ENCODE measurements around the gene FBXO21. TPM values are rescaled to one million over a fixed set of nuclear protein-coding genes. Genes with fewer than 3 reads are reported as not detected.

Gene FBXO21
- total RNA-seq, 4 donors from 2014 or later: 38.4 to 54.4 (median 48.6) TPM

- H3K9me3 ChIP-seq: no peaks in the 10 kb centered on the region
- H3K4me1 ChIP-seq: peaks cover 0 to 11% (median 0%) of the 10 kb centered on the region in 3 donors
- H3K27me3 ChIP-seq: no peaks in the 10 kb centered on the region
- no peak overlapping the region for H3K4me3 ChIP-seq
- 50 to 69% methylated on average over 1 to 5 of the region's 18 CpGs for WGBS, 2 donors
- DNase-seq: no peak
- H3K36me3 ChIP-seq: no peaks in the 10 kb centered on the region
- intact Hi-C loops (cut with DNase I): loop anchor here (5.0 to 10.0 kb wide), 2 partner anchors 97 to 414 kb away; no protein-coding TSS in a partner anchor
- no peak for TF ChIP-seq CTCF (IDR thresholded peaks at IDR 0.05)
- TF ChIP-seq POLR2A (IDR thresholded peaks at IDR 0.05): no peak
- H3K27ac ChIP-seq: no peak overlapping the region
Observed at GRCh38 chr12:117118838-117119591, 71.3 kb downstream of the FBXO21 start.

- intact Hi-C loops (cut with DNase I): loop anchor here (5.0 to 10.0 kb wide), 2 partner anchors 92 to 410 kb away; no protein-coding TSS in a partner anchor
- H3K36me3 ChIP-seq: no peaks in the 10 kb centered on the region
- H3K9me3 ChIP-seq: no peaks in the 10 kb centered on the region
- H3K4me3 ChIP-seq: no peak overlapping the region
- peaks cover 0 to 11% (median 0%) of the 10 kb centered on the region in 3 donors for H3K4me1 ChIP-seq
- 56 to 85% methylated on average over 4 to 9 of the region's 10 CpGs for WGBS, 2 donors
- peaks cover 0 to 13% (median 0%) of the 10 kb centered on the region in 4 donors for H3K27me3 ChIP-seq
- no peak overlapping the region for H3K27ac ChIP-seq
- DNase-seq: no peak
- TF ChIP-seq CTCF (IDR thresholded peaks at IDR 0.05): no peak
- no peak for TF ChIP-seq POLR2A (IDR thresholded peaks at IDR 0.05)
Observed at GRCh38 chr12:117114784-117115183, 75.5 kb downstream of the FBXO21 start.

GRCh38 chr12:117113231-117113630 lies 77.0 kb downstream of the FBXO21 start:
- no peaks in the 10 kb centered on the region for H3K9me3 ChIP-seq
- H3K4me1 ChIP-seq: peaks cover 0 to 2% (median 0%) of the 10 kb centered on the region in 3 donors
- no peak for DNase-seq
- H3K27ac ChIP-seq: no peak overlapping the region
- H3K27me3 ChIP-seq: peaks cover 0 to 13% (median 0%) of the 10 kb centered on the region in 4 donors
- H3K4me3 ChIP-seq: no peak overlapping the region
- TF ChIP-seq CTCF (IDR thresholded peaks at IDR 0.05) (no peak), POLR2A (IDR thresholded peaks at IDR 0.05) (no peak)
- no peaks in the 10 kb centered on the region for H3K36me3 ChIP-seq
- intact Hi-C loops (cut with DNase I): loop anchor here (10.0 kb wide), 1 partner anchor 408 kb away; no protein-coding TSS in a partner anchor
- 100% methylated on average over 2 of the region's 9 CpGs; no CpG with 5 or more reads in 1 of the 2 donors for WGBS, 2 donors

GRCh38 chr12:117111821-117112595 lies 78.3 kb downstream of the FBXO21 start:
- Histone ChIP-seq H3K27ac (no peak overlapping the region), H3K4me1 (no peaks in the 10 kb centered on the region), H3K36me3 (no peaks in the 10 kb centered on the region), H3K9me3 (no peaks in the 10 kb centered on the region), H3K4me3 (no peak overlapping the region), H3K27me3 (peaks cover 0 to 13% (median 0%) of the 10 kb centered on the region in 4 donors)
- intact Hi-C loops (cut with DNase I): loop anchor here (10.0 kb wide), 1 partner anchor 407 kb away; no protein-coding TSS in a partner anchor
- WGBS, 2 donors: 50 to 53% methylated on average over 8 to 15 of the region's 15 CpGs
- no peak for TF ChIP-seq CTCF (IDR thresholded peaks at IDR 0.05)
- TF ChIP-seq POLR2A (IDR thresholded peaks at IDR 0.05): no peak
- DNase-seq: no peak
